GM12878 (cell line): ENCODE results near the gene IL17F.

Experiments
- ATF3 ChIP-seq: IDR thresholded peaks from 2 replicates; pipeline ENCODE4 v1.6.1; 2011; ENCODE audit warnings: low read depth, mild to moderate bottlenecking, low read length, moderate library complexity, borderline replicate concordance; ENCODE audit errors: extremely low read depth
- CHD1 ChIP-seq: IDR thresholded peaks from 2 replicates; pipeline ENCODE4 v1.6.1; 2012; ENCODE audit warnings: low read depth, low read length, improper control_type of control experiment
- CTCF ChIP-seq, 3 experiments: IDR thresholded peaks in 2 of 3; conservative IDR thresholded peaks in 1 of 3; 2 replicates each; pipeline ENCODE4 v1.5.1; 2011; ENCODE audit warnings: low read depth in 3 of 3, low read length in 3 of 3, mild to moderate bottlenecking in 3 of 3, control low read depth in 2 of 3, moderate library complexity in 2 of 3, inconsistent platforms in 1 of 3, mixed read lengths in 1 of 3; ENCODE audit not compliant: control insufficient read depth in 2 of 3, insufficient read depth in 1 of 3; ENCODE audit errors: extremely low read depth in 1 of 3
- EP300 ChIP-seq, 2 experiments: fragments of 150-350 bp in 1 of 2; IDR thresholded peaks; 2 replicates each; pipeline ENCODE4 v1.6.1; 2011 to 2012; ENCODE audit warnings: low read depth in 2 of 2, low read length in 2 of 2, borderline replicate concordance in 1 of 2, improper control_type of control experiment in 1 of 2, inconsistent platforms in 1 of 2; ENCODE audit not compliant: control insufficient read depth in 1 of 2
- NRF1 ChIP-seq: conservative IDR thresholded peaks from 2 replicates; pipeline ENCODE4 v1.6.1; 2011; ENCODE audit warnings: mild to moderate bottlenecking, low read depth, low read length, improper control_type of control experiment
- POLR2AphosphoS5 ChIP-seq: IDR thresholded peaks from 2 replicates; pipeline ENCODE4 v1.6.1; 2011; ENCODE audit warnings: mild to moderate bottlenecking, low read length, inconsistent platforms
- POU2F2 ChIP-seq: IDR thresholded peaks from 3 replicates; pipeline ENCODE4 v1.6.1; 2011; ENCODE audit warnings: low read depth, mild to moderate bottlenecking, low read length, borderline replicate concordance
- RBBP5 ChIP-seq: fragments of 200-600 bp; sonication (generic); conservative IDR thresholded peaks from 2 replicates; pipeline ENCODE4 v1.6.1; 2016
- RCOR1 ChIP-seq: conservative IDR thresholded peaks from 2 replicates; pipeline ENCODE4 v1.6.1; 2012; ENCODE audit warnings: low read depth, low read length, improper control_type of control experiment
- TARDBP ChIP-seq: IDR thresholded peaks from 2 replicates; pipeline ENCODE4 v1.6.1; 2016; ENCODE audit warnings: borderline replicate concordance

GRCh38 chr6:52285177-52286068 lies 41.1 kb upstream of the IL17F start:
- TF ChIP-seq CHD1 (no peak), NRF1 (no peak), ATF3 (no peak), CTCF (IDR thresholded peaks at IDR 0.05 in 2 of 3, conservative IDR thresholded peaks at IDR 0.05 in 1 of 3; ENCODE audit: control insufficient read depth in 2 of 3, extremely low read depth in 1 of 3, insufficient read depth in 1 of 3, low read depth in 3 of 3, low read length in 3 of 3) (peak in 2 of 3 experiments; percentile 14 to 28; a peak in 2 of 6 replicates), EP300 (IDR thresholded peaks at IDR 0.05; ENCODE audit: borderline replicate concordance in 1 of 2, control insufficient read depth in 1 of 2, low read depth in 2 of 2, low read length in 2 of 2) (no peak), RCOR1 (no peak), POLR2AphosphoS5 (no peak), RBBP5 (no peak), POU2F2 (no peak), TARDBP (no peak)
